ENCODE data around the gene TSPAN10.
"Not testable (repeated sequence)": the region's sequence is repeated elsewhere in the genome, so short reads cannot be mapped to it uniquely, and the experiment has no call there.

The TSPAN10 gene

GRCh38 chr17:81636505-81637288, at the start of gene TSPAN10, which contains the start of gene NPLOC4:
Gene TSPAN10 (plus strand): TSS chr17:81637196. CDS start chr17:81642413, 5,217 bp downstream.
Gene NPLOC4 (minus strand): TSS chr17:81637112. CDS start chr17:81636930, 182 bp downstream.
- DNase-seq: peak; percentile 96

- DNase-seq: no peak
Measured at GRCh38 chr17:81589612-81590011, 47.4 kb upstream of the TSPAN10 start.

- no peak for DNase-seq
Measured at GRCh38 chr17:81590121-81590520, 46.9 kb upstream of the TSPAN10 start.

- DNase-seq: no peak
Measured at GRCh38 chr17:81591971-81592370, 45.0 kb upstream of the TSPAN10 start.

- DNase-seq: no peak
Measured at GRCh38 chr17:81593105-81593871, 43.7 kb upstream of the TSPAN10 start.

- DNase-seq: no peak
Measured at GRCh38 chr17:81599719-81600486, 37.1 kb upstream of the TSPAN10 start.

GRCh38 chr17:81601525-81602120, 35.4 kb upstream of the TSPAN10 start:
- no peak for DNase-seq

GRCh38 chr17:81603846-81604610, 33.0 kb upstream of the TSPAN10 start:
- DNase-seq: no peak

GRCh38 chr17:81607431-81607830, 29.6 kb upstream of the TSPAN10 start:
- DNase-seq: no peak

- no peak for DNase-seq
Measured at GRCh38 chr17:81608082-81608481, 28.9 kb upstream of the TSPAN10 start.

- no peak for DNase-seq
Measured at GRCh38 chr17:81608605-81609004, 28.4 kb upstream of the TSPAN10 start.

GRCh38 chr17:81609541-81610311, 27.3 kb upstream of the TSPAN10 start:
- no peak for DNase-seq

GRCh38 chr17:81612172-81612970, 24.6 kb upstream of the TSPAN10 start:
- no peak for DNase-seq

GRCh38 chr17:81615401-81615930, 21.5 kb upstream of the TSPAN10 start:
- DNase-seq: no peak

GRCh38 chr17:81616877-81617276, 20.1 kb upstream of the TSPAN10 start:
- no peak for DNase-seq

GRCh38 chr17:81618307-81618706, 18.7 kb upstream of the TSPAN10 start:
- DNase-seq: not testable (repeated sequence)

GRCh38 chr17:81621494-81622130, 15.4 kb upstream of the TSPAN10 start:
- DNase-seq: no peak

GRCh38 chr17:81630274-81630673, 6.7 kb upstream of the TSPAN10 start:
- no peak for DNase-seq

- no peak for DNase-seq
Measured at GRCh38 chr17:81631482-81631881, 5.5 kb upstream of the TSPAN10 start.

GRCh38 chr17:81635431-81635830, 1.6 kb upstream of the TSPAN10 start:
- DNase-seq: no peak
